Fibroblast of villous mesenchyme (primary cell): Measurements from ENCODE around the gene MAP3K1. TPM values are rescaled to one million over a fixed set of nuclear protein-coding genes. Genes with fewer than 3 reads are reported as not detected.
A peak's percentile ranks its signal among the peaks of the same experiment; 100 is the strongest.

Experiments
- DNase-seq: peaks from one replicate; pipeline ENCODE4 v3.0.0-alpha.2; 2010; ENCODE audit warnings: low read depth
- H3K4me3 ChIP-seq: 2 replicates; pipeline ENCODE4 v1.5.1; 2011; ENCODE audit warnings: low read depth, mild to moderate bottlenecking, low read length
- total RNA-seq: library from RNA; depleted of rRNA; stranded (reverse); fragments of >200 nt; gene quantifications from 2 replicates; pipeline ENCODE4 v1.2.3, GENCODE V29; 2012
- TF ChIP-seq, protein P1 (sequence below): IDR thresholded peaks from 2 replicates; pipeline ENCODE4 v1.5.1; 2012; ENCODE audit warnings: low read depth, mild to moderate bottlenecking, low read length; ENCODE audit not compliant: insufficient read depth

MAP3K1 gene
- total RNA-seq, 1 donor: 9.5 TPM

DNA sequence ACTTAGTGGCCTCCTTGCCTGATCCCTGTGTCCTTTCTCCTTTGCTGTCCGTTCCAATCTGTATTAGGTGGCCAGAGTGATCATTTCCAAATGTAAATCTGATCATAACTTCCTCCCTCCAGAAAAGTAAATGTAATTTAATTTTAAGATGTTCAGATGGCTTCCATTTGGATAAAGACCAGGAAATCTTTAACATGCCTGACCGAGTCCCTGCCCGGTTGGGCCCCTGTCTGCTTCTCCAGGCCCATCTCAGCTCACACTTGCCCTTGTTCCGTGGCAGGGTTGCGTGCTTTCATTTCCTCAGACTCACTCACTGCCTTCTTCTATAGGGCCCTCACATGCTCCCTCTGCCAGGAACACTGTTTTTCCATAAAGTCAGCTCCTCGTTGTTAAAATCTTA is 7.6 kb downstream of the MAP3K1 start:
- no peak overlapping the region for H3K4me3 ChIP-seq
- TF ChIP-seq, protein P1, sequence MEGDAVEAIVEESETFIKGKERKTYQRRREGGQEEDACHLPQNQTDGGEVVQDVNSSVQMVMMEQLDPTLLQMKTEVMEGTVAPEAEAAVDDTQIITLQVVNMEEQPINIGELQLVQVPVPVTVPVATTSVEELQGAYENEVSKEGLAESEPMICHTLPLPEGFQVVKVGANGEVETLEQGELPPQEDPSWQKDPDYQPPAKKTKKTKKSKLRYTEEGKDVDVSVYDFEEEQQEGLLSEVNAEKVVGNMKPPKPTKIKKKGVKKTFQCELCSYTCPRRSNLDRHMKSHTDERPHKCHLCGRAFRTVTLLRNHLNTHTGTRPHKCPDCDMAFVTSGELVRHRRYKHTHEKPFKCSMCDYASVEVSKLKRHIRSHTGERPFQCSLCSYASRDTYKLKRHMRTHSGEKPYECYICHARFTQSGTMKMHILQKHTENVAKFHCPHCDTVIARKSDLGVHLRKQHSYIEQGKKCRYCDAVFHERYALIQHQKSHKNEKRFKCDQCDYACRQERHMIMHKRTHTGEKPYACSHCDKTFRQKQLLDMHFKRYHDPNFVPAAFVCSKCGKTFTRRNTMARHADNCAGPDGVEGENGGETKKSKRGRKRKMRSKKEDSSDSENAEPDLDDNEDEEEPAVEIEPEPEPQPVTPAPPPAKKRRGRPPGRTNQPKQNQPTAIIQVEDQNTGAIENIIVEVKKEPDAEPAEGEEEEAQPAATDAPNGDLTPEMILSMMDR: no peak
- DNase-seq: no peak

DNA sequence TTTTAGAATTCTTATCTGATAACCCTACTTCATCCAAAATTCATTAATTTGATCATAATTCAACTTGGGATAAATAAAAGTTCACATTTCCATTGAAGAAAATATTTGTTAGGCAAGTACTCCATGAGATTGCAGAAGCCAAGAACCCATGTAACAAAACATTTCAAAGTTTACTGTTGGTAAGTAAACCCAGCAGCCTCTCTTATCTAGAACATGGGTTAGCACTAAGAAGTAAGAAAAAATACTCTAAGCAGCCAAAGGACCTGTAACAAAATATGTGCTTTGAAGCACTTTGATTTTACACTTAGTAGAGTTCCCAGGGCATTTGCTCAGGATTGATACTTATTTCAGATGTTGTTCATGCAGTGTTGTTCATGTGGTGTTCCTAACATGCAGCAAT is 8.7 kb downstream of the MAP3K1 start:
- TF ChIP-seq, protein P1: no peak
- no peak for DNase-seq
- H3K4me3 ChIP-seq: no peak overlapping the region

DNA sequence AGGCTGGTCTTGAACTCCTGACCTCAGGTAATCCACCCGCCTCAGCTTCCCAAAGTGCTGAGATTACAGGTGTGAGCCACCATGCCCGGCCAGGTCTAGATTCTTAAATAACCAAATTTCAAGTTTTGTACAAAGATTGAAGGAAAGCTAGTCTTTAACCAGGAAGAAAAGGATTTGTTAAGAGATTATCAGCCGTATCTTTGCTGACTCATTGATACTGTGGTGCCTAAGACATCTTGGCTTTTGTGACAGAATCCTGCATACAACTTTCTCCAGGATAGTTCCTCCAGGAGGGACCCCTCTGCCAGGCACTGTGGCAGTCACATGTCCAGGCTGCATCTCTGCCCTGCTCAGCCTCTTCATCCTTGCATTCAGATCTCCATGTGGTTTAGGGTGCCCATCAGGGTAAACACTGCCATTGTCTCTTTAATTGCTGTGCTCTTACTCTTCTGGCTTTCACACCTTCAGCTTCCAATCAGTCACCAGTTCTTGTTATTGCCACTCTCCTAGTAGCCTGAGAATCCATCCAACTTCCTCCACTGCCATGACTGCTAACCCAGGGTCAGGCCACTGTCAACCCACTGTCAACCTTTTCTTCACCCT is 10.0 kb downstream of the MAP3K1 start:
- no peak for DNase-seq
- no peak overlapping the region for H3K4me3 ChIP-seq
- TF ChIP-seq, protein P1: no peak

DNA sequence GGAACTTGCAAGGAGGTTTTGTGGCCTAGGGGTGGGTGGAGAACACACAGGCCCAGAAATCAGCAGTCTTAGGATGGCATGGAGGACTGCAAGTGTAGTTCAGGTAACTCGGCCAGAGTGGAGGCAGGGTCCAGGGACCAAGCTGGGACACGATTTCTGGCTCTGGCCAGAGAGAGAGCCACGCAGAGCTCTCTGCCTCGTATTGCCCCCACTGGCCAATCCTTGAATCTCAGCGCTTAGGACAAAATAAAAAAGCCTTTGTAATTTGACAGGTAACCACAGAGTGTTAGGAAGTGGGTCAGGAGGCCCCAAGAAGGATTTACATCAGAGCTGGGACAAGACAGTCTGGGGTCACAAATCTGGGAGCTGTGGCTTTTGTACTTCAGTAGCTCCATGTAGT is 11.7 kb downstream of the MAP3K1 start:
- no peak overlapping the region for H3K4me3 ChIP-seq
- TF ChIP-seq, protein P1: peak; percentile 27
- DNase-seq: no peak

DNA sequence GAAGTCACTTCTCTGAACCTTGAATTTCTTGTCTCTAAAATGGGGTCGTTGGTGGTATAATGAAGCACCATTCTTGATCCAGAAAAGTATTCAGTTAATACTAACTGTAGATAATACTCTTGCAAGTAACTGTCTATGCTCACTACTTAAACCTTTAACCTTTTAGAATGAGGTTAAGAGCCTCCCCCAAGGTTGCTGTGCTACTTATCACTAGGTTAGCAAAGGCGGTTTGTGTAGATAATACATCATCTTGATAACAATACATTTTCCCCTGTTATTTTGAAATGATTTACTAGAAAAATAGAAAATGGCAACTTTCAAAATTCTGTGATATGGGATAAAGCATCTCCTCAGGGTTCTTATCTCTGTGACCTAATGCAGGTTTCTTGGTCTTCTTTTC is 12.6 kb downstream of the MAP3K1 start:
- no peak overlapping the region for H3K4me3 ChIP-seq
- no peak for DNase-seq
- TF ChIP-seq, protein P1: no peak

DNA sequence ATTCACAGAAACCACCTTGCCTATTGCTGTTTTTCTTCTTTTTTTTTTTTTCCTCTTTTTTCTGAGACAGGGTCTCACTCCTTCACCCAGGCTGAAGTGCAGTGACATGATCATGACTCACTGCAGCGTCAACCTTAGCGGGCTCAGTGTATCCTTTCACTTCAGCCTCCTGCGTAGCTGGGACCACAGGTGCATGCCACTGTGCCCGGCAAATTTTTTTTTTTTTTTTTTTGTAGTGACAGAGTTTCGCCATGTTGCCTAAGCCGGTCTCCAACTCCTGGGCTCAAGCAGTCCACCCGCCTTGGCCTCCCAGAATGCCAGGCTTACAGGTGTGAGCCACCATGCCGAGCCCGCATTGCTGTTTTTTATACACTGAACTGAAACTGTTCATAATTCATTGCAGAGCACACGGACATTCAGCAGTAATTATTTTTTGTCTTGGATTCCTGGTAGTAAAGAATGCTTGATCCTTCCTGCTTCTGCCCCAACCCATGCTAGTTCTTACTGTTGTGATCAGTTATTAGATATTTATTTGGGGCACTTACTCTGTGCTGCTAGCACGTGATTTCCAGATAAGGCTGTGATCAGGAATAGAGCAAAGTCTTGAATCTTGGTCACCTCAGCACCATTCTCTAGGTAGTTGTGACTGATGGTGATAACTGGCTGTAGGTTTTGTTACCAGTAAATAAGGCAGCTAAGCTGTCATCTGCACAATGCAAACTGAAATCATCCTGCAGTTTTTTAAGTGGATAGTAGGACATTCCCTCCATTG is 14.0 kb downstream of the MAP3K1 start:
- no peak overlapping the region for H3K4me3 ChIP-seq
- no peak for DNase-seq
- TF ChIP-seq, protein P1: no peak

DNA sequence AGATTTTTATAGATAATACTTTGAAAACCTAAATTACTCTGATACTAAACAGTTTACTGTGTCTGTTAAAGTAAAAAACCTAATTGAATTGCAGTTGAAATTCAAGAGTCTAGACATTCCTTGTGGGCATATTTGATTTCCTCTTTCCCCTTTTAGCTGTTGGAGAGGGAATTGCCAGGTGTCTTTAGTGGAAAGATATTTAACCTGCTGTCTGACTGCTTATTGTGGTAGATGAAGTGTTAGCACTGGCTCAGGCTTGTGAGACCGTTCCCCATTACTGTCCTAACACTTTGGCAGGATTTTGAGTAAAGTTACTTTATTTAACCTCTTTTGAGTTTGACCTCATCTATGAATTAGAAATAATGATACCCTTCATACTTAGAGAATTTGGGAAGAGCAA is 16.4 kb downstream of the MAP3K1 start:
- H3K4me3 ChIP-seq: no peak overlapping the region
- TF ChIP-seq, protein P1: no peak
- no peak for DNase-seq
